Dedifferentiated amniotic fluid mesenchymal stem cell (primary cell): Measurements from ENCODE around the gene PADI4.
A peak's percentile ranks its signal among the peaks of the same experiment; 100 is the strongest.

Source experiments
- DNase-seq: peaks from one replicate; pipeline ENCODE4 v3.0.0-alpha.2; 2016; ENCODE audit errors: extremely low spot score

PADI4 gene

GRCh38 chr1:17281775-17282181 lies 26.2 kb upstream of the PADI4 start:
- no peak for DNase-seq

DNA sequence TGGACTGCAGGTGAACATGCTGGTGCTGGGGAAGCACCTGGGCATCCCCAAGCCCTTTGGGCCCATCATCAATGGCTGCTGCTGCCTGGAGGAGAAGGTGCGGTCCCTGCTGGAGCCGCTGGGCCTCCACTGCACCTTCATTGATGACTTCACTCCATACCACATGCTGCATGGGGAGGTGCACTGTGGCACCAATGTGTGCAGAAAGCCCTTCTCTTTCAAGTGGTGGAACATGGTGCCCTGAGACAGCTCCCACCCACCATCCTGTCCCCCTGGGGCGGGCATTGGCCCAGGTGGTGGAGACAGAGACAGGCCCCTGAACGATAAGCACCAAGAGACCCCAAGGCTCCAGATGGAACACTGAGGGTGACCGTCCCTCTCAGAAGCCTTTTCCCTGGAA lies 25.2 kb upstream of the PADI4 start:
- no peak for DNase-seq

- DNase-seq, result no peak
Observed at GRCh38 chr1:17286646-17287045, 21.4 kb upstream of the PADI4 start.

GRCh38 chr1:17287130-17287776 lies 20.7 kb upstream of the PADI4 start:
- DNase-seq, result peak; percentile 39

DNA sequence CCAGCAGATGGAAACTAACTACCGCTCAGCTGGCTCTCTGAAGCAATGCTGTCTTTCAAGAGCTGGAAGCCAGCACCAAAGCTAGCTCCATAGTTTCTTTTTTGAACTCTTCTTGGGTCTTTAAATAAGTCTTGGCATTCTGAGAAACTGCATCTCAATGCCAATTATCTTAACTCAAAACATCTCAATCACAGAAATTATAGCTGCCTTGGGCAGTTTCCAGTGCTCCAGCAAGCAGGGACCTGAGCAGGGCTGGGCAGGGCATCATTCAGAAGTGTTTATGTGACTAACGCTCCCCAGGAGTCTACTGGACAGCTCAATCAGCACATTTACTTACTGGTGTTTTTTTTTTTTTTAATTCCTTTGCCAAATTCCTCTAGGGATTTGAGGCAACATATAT lies 18.3 kb upstream of the PADI4 start:
- DNase-seq, result no peak

- no peak for DNase-seq
Observed at GRCh38 chr1:17290553-17290952, 17.4 kb upstream of the PADI4 start.

DNA sequence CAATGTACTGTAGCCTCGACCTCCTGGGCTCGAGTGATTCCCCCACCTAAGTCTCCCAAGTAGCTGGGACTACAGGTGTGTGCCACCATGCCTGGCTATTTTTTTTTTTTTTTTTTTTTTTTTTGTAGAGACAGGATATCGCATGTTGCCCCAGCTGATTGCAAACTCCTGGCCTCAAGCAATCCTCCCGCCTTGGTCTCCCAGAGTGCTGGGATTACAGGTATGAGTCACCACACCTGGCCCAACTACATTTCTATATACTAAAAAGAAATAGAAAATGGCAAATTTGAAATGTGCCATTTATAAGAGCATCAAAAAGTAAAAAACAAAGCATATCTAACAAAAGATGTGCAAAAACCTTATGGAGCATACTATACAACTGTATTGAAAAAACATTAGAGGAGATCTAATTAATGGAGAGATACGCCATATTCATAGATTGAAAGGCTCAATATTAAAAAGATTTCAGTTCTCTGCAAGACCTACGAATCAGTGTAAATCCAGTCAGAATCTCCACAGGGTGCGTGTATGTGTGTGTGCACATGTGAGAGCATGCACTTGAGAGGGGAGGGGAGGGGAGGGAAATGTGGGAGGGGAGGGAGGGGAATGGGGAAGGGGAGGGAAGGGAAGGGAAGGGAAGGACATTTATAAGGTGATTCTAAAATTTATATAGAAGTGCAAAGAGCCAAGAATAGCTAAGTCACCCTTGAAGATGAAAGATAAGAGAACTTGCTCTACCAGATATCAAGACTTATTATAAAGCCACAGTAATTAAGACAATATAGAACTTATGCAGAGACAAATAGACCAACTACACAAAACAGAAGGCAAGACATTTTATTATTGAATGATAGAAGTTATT lies 15.5 kb upstream of the PADI4 start:
- no peak for DNase-seq

GRCh38 chr1:17293681-17294425 lies 14.1 kb upstream of the PADI4 start:
- no peak for DNase-seq

DNA sequence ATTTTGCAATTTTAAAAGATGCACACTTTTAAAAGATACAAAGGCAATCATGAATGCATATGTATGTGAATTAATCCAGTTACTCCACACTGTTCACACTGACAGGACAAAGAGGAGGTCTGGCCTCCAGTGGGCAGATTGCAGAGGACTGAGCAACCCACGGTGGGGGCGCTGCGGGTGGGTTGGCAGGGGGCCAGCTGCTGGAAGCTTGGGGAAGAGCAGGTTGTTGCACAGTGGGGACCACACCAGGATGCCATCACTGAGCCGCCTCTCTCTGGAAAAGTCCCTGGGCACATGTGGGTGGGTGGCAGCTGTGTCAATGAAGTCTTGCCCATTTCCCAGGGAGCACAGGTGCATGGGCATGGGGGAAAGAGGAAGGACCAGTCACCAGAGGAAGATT lies 12.7 kb upstream of the PADI4 start:
- DNase-seq, result no peak

- DNase-seq, result no peak
Observed at GRCh38 chr1:17296086-17296485, 11.9 kb upstream of the PADI4 start.

- DNase-seq, result no peak
Observed at GRCh38 chr1:17297991-17298390, 10.0 kb upstream of the PADI4 start.

GRCh38 chr1:17301767-17302166 lies 6.2 kb upstream of the PADI4 start:
- DNase-seq, result no peak

DNA sequence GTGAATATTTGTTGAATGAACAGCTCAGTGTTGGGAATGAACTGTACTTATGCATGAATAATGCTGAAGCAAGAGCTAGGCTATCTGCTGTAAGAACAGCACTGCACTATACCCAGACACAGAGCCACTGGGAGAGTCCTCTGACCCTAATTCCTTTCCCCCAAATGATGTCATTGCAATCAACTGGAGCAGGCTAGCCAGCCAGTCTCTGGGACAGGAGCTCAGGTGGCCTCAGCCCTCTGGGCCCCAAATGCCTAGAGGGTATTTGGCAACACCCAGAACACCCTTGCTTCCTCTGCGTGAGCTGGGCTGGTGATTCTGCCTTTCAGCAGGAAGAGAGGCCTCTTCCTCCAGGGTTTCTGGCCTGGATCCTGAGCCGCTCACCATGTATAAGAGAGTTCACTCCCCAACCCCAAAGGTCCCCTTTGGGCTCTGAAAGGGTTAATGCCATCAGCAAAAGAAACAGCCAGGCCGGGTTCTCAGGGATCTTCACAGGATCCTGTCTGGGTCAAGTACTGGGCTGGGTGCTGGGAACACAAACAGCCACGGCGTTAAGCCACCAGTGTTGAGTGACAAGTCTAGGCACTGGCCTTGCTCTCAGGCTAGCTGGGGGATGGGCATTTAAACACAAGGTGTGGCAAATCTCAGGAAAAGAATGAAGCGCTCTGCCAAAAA lies 3.7 kb upstream of the PADI4 start:
- peak; percentile 20 for DNase-seq

- no peak for DNase-seq
Observed at GRCh38 chr1:17304826-17305175, 3.2 kb upstream of the PADI4 start.

DNA sequence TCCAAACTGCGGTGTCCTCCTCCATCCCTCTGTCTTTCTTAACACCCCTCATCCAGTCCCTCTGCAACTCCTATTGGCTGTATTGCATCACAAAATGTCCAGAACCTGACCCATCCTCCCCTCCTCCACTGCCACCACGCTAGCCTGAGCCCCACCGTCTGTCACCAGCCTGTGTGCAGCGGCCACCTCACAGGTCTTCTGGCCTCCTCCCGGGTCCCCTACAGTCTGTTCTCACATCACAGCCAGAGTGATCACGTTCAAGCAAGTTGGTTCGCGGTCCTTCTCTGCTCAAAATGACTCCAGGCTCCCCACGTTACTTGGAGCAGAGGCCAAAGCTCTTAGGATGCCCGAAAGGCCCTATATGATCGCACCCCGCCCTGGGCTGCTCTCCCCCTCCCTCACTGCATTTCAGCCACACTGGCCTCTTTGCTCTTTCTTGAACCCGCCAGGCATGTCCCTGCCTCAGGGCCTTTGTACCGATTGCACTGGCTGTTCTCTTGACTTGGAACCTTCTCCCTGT lies 2.4 kb upstream of the PADI4 start:
- DNase-seq, result no peak

DNA sequence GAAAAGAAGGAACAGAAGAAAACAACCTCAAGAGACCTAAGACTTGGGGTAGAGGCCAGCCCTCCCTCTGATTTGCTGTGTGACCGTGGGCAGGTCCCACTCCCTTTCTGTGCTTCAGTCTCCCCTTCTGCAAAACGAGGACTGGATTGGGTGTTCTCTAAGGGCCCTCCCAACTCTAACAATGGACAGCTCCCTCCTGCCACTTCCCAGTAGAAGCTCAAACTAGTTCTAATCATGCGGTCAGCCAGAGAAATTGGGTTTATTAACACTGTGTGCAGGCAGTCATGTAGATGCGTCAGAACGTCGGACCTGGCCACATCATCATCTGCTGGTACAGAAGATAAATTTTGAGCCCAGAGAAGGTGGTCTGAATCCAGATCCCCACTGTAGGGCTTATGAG lies 1.6 kb upstream of the PADI4 start:
- DNase-seq, result no peak

DNA sequence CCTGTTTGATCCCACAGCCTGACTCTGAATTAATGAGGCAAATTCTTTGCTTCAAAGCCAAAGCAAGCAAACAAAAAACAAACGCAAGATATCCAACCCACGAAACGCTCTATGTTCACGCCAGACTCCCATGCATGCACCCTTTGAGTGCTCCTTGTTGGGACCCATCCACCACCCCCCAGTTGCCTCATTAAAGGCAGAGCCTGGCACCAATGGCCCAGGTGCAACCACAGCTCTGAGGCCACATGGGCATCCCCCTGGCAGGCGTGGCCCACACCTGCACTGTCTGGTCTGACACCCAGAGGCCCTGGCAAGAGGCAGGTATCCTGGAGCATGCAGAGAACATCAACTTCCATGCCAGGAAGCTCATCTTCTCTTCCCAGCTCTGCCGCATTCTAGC lies 1.1 kb upstream of the PADI4 start:
- DNase-seq, result no peak

GRCh38 chr1:17307329-17307728 lies 668 bp upstream of the PADI4 start:
- DNase-seq, result no peak

GRCh38 chr1:17308593-17308992 lies 596 bp downstream of the PADI4 start:
- DNase-seq, result no peak

GRCh38 chr1:17309426-17310067 lies 1.6 kb downstream of the PADI4 start:
- no peak for DNase-seq

DNA sequence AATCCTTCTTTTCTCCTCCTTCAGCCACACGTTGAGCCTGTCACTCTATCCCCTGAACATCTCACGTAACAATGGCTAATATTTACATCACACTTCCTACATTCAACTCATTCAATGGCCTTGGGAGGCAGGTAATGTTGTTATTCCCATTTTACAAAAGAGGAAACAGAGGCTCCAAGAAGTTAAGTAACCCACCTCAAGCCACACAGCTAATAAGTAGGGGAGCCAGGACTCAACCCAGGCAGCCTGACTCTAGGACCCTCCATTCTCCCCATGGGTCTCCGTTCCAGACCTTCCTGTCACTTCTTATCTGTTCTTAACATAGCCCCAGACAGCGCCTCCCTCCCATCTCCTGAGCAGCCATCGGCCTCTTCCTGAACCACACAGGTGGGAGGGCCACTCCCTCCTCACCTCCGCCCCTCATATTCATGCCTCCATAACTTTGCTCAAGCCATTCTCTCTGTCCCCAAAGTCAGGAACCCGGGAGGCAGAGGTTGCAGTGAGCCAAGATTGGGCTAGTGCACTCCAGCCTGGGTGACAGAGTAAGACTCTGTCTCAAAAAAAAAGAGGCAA lies 2.2 kb downstream of the PADI4 start:
- no peak for DNase-seq
